Measurements from ENCODE around the gene MYL3. TPM values are rescaled to one million over a fixed set of nuclear protein-coding genes. Genes with fewer than 3 reads are reported as not detected.

MYL3 gene
- total RNA-seq, 2 experiments from 2014 or later: not detected

DNA sequence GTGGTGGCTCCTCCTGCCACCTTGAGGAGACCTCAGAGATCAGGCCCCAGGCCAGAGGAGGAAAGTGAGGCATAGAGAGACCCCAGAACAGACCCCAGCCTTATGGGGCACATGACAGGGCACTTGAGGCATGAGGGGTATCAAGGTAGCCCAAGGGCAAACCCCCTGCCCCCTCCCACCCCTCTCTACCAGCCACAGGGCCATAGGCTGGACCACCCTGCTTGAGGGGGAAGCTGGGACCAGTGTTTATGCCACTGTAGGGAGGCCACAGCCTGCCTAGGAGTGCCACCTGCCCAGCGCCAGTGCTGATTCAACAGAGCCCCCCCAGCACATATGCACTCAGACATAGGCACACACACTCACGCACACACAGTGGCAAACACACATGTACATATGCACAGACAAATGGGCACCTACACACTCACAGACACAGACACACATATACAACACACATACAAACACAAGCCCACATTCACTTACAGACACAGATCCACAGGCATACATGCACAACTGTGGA is 10.3 kb downstream of the MYL3 start:
- H3K9me3 Mint-ChIP-seq (ENCODE audit: low read depth): no peaks in the 10 kb centered on the region
- peaks cover 1% of the 10 kb centered on the region for H3K27me3 Mint-ChIP-seq
- CTCF ChIA-PET: no interaction called here
- intact Hi-C loops (cut with DNase I, micrococcal nuclease): no loop called here
- DNase-seq: peak; percentile 3
- POLR2A ChIA-PET: no interaction called here
- H3K4me3 Mint-ChIP-seq: no peak overlapping the region
- ATAC-seq: no peak
- H3K27ac Mint-ChIP-seq: no peak overlapping the region
- no peaks in the 10 kb centered on the region for H3K36me3 Mint-ChIP-seq (ENCODE audit: low read depth)
- no peaks in the 10 kb centered on the region for H3K4me1 Mint-ChIP-seq

DNA sequence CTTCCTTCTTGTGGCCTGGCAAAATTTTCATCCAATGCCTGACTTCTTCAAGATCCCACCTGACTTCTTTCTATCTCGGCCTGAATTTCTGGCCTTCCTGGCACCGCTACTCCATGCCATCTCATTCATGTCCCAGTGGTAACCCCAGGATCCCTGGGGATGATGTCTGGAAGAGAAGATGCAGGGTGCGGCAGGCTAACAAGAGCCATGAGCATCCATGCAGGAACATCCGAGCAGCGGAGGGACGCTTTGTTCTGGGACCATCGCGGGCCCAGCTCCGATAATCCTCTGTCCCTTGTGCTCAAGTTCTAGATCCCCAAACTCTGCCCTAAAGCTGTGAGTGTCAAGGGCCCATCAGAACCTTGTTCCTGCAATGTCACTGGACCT is 10.9 kb downstream of the MYL3 start:
- ChIA-PET CTCF (no interaction called here), POLR2A (no interaction called here)
- Mint-ChIP-seq H3K36me3 (ENCODE audit: low read depth) (no peaks in the 10 kb centered on the region), H3K4me3 (no peak overlapping the region), H3K4me1 (no peaks in the 10 kb centered on the region), H3K9me3 (ENCODE audit: low read depth) (no peaks in the 10 kb centered on the region), H3K27ac (no peak overlapping the region), H3K27me3 (no peaks in the 10 kb centered on the region)
- DNase-seq: peak; percentile 1
- intact Hi-C loops (cut with DNase I, micrococcal nuclease): no loop called here
- ATAC-seq: no peak

DNA sequence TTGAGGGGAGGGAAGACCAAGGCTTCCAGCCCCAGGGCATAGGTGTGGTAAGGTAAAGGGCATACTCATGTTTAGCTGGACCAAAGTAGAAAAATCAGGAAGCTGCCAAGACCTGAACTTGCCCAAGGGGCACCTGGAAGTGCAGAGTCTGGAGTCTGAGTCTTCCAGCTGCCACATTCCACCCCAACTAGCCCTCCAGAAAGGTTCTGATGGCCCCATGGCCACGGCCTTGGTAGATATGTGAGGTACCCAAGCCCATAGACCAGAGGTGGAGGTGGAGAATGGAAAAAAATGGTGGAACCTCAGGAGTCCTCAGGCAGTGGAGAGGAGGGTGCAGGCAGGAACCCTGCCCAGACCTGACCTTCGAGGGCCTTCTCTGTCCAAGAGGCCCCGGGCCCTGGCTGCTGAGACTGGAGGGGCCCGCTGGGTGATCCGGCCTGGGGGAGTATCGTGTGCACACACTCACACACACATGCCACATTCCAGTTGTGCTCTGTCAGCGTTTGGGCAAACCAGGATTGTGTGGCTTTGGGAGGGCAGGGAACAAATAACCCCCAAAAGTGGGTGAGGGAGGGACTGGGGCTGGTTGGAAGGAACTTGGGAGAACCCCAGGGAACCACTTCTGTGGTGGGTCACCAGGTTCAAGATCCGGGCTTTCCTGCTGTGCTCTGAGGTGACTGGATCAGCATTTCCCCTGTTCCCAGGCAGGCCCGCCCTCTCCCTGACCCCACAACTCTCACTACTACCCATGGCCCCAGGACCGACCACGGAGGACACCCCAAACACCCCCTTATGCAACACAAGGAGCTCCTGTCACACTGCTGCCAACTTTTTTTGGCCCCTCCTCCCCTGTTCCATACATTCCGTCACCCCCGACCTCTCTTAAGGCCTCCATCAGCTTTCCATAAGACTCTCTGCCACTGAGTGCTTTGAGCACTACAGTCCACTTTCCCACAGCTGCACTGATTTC is 11.6 kb downstream of the MYL3 start:
- H3K27me3 Mint-ChIP-seq: no peaks in the 10 kb centered on the region
- no peak overlapping the region for H3K4me3 Mint-ChIP-seq
- DNase-seq: peak; percentile 3
- ChIA-PET CTCF (interaction anchor here (0.6 to 1.5 kb wide), 5 partner anchors 8 to 148 kb away, joined by 3 to 6 read pairs (median 4); no protein-coding TSS in a partner anchor), POLR2A (interaction anchor here (0.6 kb wide), 1 partner anchor 62 kb away, joined by 8 read pairs; no protein-coding TSS in a partner anchor)
- H3K27ac Mint-ChIP-seq: no peak overlapping the region
- ATAC-seq: no peak
- no peaks in the 10 kb centered on the region for H3K36me3 Mint-ChIP-seq (ENCODE audit: low read depth)
- H3K9me3 Mint-ChIP-seq (ENCODE audit: low read depth): no peaks in the 10 kb centered on the region
- intact Hi-C loops (cut with DNase I, micrococcal nuclease): no loop called here
- no peaks in the 10 kb centered on the region for H3K4me1 Mint-ChIP-seq

DNA sequence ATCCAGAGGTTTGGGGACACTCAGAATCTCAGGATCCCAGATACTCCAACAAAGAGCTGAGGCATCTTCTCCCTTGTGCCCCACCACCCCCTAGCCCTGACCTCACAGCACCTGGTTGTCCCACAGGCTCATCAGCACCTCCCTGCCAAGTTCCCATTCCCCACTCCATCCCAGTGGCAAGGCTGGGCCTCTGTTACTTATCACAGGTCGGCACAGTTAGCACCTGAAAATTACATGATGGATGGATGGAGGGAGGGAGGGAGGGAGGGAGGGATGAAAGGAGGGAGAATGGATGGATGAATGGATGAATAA is 12.8 kb downstream of the MYL3 start:
- ChIA-PET CTCF (interaction anchor here (0.6 to 1.5 kb wide), 8 partner anchors 8 to 764 kb away, joined by 3 to 6 read pairs (median 3); no protein-coding TSS in a partner anchor), POLR2A (no interaction called here)
- intact Hi-C loops (cut with DNase I, micrococcal nuclease): no loop called here
- Mint-ChIP-seq H3K9me3 (ENCODE audit: low read depth) (no peaks in the 10 kb centered on the region), H3K27me3 (no peaks in the 10 kb centered on the region), H3K4me3 (no peak overlapping the region), H3K4me1 (peaks cover 6% of the 10 kb centered on the region), H3K27ac (no peak overlapping the region), H3K36me3 (ENCODE audit: low read depth) (no peaks in the 10 kb centered on the region)
- DNase-seq (no peak), ATAC-seq (no peak)

DNA sequence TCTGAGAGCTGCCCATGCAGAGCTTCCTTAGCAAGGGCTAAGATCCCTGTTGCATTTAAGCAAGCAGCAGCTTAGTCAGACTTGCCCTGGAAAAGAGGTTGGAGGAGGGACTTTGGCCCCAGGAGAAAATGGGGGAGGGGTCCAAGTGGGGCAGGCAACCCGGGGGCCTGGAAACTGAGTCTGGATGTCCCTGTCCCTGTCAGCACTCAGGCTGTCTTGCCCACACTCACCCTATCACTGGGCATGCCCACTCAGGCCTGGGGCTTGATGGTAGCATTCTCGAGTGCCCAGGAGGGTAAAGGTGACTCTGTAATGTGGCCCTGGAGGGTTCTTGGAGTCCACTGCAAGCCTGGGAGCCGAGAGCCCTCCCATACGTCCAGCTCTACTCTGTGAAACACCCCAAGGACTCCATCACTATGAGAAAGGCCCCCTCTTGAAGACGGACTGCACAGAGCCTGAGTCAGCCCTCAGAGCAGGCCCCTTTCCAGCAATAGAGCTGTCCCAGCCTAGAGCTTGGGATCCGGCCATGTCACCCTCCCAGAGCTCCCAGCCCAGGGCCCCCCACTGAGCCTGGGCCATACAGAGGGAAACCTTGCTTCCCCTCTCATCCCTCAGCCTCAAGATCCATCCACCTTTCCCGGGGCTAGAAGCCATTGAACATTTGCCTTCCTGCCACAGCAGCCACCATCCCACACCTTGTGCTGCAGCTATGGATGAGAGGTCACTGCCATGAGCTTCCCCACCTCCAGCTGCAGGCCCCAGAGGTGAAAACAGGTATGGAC is 13.4 kb downstream of the MYL3 start:
- H3K27ac Mint-ChIP-seq: no peak overlapping the region
- DNase-seq (no peak), ATAC-seq (no peak)
- ChIA-PET POLR2A (no interaction called here), CTCF (interaction anchor here (0.6 to 1.5 kb wide), 6 partner anchors 8 to 764 kb away, joined by 3 to 4 read pairs (median 3); no protein-coding TSS in a partner anchor)
- H3K36me3 Mint-ChIP-seq (ENCODE audit: low read depth): no peaks in the 10 kb centered on the region
- H3K4me3 Mint-ChIP-seq: no peak overlapping the region
- intact Hi-C loops (cut with DNase I, micrococcal nuclease): loop anchor here (2.0 to 10.0 kb wide), 3 partner anchors 59 to 522 kb away; partner anchors contain the start of gene TMIE (in 1 of the 2)
- peaks cover 9% of the 10 kb centered on the region for H3K4me1 Mint-ChIP-seq
- no peaks in the 10 kb centered on the region for H3K27me3 Mint-ChIP-seq
- H3K9me3 Mint-ChIP-seq (ENCODE audit: low read depth): no peaks in the 10 kb centered on the region

DNA sequence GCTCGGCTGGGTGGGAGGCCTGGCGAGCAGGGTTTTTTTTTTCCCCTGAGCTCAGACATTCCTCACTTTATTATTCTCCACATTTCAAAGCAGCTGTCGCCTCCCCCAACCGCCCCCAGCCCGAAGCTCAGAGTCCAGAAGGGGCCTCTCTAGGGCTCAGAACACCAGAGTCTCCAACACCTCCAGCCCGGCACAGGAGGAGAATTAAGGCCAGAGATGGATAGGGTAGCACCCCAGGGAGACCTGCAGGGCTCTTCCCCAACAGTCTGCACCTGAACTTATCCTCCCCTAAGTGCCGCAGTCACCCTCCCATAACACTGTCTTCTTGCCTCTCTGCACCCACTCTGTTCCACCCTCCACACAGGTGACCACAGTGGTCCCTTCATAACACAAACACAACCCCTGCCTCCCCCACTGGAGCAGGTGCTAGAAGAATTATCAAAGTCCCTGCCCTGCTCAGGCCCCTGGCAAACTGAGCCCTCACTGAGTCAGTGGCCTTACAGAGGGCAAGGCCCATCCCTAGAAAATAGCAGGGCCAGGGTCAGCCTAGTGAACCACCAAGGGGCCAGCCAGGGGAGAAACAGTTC is 14.1 kb downstream of the MYL3 start:
- intact Hi-C loops (cut with DNase I, micrococcal nuclease): loop anchor here (2.0 to 10.0 kb wide), 3 partner anchors 60 to 523 kb away; partner anchors contain the start of gene TMIE (in 1 of the 2)
- POLR2A ChIA-PET: no interaction called here

DNA sequence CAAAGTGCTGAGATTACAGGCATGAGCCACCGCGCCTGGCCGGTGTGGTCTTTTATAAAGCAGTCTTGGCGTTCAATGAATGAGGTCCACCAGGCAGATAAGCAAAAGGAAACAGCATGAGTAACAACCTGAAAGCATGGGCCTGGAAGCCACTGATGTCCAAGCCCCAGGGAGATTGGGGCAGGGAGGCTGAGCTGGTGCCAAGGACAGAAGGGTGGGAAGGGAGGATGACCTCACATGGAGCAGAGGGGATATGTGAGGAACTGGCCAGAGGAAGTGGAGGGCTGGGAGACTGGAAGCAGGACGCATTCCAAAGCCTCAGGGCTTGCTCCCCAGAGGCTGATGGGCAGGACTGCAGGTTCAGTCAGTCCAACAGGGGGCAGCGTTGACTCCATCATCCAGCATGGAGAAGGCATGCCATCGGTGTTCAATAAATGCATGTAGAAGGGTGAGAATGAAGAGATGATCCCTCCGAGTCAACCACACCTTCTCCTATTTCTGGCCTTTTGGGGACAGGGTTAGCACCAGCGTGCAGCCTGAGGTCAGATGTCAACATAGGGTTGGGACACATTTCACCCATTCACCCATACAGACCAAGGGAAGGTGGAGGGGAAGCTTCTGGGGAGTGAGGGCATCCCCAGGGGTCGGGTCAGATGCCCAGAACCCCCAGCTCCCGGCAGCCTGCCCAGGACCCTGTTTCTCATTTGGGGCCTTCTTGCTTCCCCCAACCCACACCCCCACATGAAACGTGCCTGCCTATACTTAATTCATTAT is 14.8 kb downstream of the MYL3 start:
- CTCF ChIA-PET: interaction anchor here (0.6 to 1.3 kb wide), 7 partner anchors 14 to 249 kb away, joined by 3 to 4 read pairs (median 4); no protein-coding TSS in a partner anchor
- POLR2A ChIA-PET: no interaction called here
- no peak overlapping the region for H3K27ac Mint-ChIP-seq
- intact Hi-C loops (cut with DNase I, micrococcal nuclease): loop anchor here (2.0 to 10.0 kb wide), 3 partner anchors 60 to 524 kb away; partner anchors contain the start of gene TMIE (in 1 of the 2)
- H3K4me3 Mint-ChIP-seq: no peak overlapping the region
- no peaks in the 10 kb centered on the region for H3K9me3 Mint-ChIP-seq (ENCODE audit: low read depth)
- no peaks in the 10 kb centered on the region for H3K27me3 Mint-ChIP-seq
- DNase-seq (peak; percentile 74), ATAC-seq (no peak)
- H3K36me3 Mint-ChIP-seq (ENCODE audit: low read depth): no peaks in the 10 kb centered on the region
- H3K4me1 Mint-ChIP-seq: peaks cover 9% of the 10 kb centered on the region

More for the DNA sequence above, 14.1 kb downstream of the MYL3 start:
- H3K27me3 Mint-ChIP-seq: no peaks in the 10 kb centered on the region
- DNase-seq (peak; percentile 1), ATAC-seq (no peak)
- no peak overlapping the region for H3K27ac Mint-ChIP-seq
- H3K4me3 Mint-ChIP-seq: no peak overlapping the region
- CTCF ChIA-PET: interaction anchor here (0.6 to 1.0 kb wide), 3 partner anchors 17 to 250 kb away, joined by 3 to 4 read pairs (median 3); no protein-coding TSS in a partner anchor
- no peaks in the 10 kb centered on the region for H3K36me3 Mint-ChIP-seq (ENCODE audit: low read depth)
- peaks cover 9% of the 10 kb centered on the region for H3K4me1 Mint-ChIP-seq
- H3K9me3 Mint-ChIP-seq (ENCODE audit: low read depth): no peaks in the 10 kb centered on the region

DNA sequence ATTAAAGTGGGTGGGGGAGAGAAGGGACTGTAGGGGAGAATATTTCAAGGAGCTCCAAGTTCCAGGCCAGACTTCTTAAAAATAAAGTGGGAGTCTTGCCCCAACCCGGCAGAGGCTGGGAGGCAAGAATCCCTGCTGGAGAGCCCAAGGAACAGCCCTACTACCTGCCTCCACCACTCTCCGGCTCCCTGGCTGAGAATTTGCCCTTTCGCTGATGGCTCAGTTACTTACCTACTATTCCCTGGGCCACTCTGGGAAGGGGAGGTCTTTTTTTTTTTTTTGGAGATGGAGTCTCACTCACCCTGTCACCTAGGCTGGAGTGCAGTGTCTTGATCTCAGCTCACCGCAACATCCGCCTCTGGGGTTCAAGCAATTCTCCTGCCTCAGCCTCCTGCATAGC is 15.5 kb downstream of the MYL3 start:
- no peaks in the 10 kb centered on the region for H3K27me3 Mint-ChIP-seq
- CTCF ChIA-PET: interaction anchor here (0.7 to 1.4 kb wide), 9 partner anchors 15 to 777 kb away, joined by 3 to 5 read pairs (median 4); no protein-coding TSS in a partner anchor
- ATAC-seq: no peak
- no peaks in the 10 kb centered on the region for H3K9me3 Mint-ChIP-seq (ENCODE audit: low read depth)
- DNase-seq: no peak
- H3K4me3 Mint-ChIP-seq: no peak overlapping the region
- peaks cover 9% of the 10 kb centered on the region for H3K4me1 Mint-ChIP-seq
- no peak overlapping the region for H3K27ac Mint-ChIP-seq
- POLR2A ChIA-PET: interaction anchor here (0.6 kb wide), 1 partner anchor 133 kb away, joined by 3 read pairs; no protein-coding TSS in a partner anchor
- intact Hi-C loops (cut with DNase I, micrococcal nuclease): loop anchor here (2.0 to 10.0 kb wide), 4 partner anchors 61 to 525 kb away; partner anchors contain the start of gene TMIE (in 1 of the 2)
- no peaks in the 10 kb centered on the region for H3K36me3 Mint-ChIP-seq (ENCODE audit: low read depth)

DNA sequence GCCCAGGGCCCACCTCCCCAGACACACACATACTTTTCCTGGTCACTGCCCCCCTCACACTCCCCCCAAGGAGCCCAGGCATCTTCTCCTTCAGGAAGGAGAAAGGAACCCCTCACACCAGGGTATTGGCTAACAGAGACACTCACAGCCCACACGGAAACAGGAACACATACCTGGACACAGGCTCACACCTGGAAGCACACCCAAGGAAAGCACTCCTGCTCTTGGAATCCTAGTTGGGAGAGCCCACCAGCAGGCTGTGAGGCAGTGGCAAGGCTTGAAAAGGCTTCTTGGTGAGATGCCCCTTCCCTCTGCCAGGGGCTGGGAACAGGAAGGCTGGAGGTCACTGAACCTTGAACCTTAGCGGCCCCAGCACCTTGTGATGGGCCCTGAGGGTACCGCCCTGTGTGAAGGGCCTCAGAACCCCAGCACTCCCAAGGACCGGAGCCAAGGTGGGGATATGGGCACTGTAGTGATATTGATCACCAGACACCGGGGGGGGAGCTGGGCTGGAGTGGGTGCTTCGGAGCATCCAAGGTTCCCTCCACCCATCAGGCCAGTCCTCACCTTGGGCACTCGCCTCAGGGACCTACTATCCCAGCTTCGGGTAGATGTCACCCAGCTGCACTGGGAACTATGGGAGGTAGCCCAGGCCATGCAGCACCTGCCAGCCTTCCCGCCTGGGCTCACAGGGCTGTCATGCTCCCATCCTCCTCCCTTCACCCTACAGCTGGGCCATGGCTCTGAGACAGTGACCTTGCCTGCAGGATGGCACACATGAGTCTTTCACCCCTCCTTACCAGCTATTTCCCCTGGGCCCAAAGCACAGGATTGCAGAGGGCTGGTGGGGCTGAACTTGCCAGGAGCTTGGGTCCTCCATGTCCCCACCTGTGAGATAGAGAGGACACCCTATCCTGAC is 16.4 kb downstream of the MYL3 start:
- Mint-ChIP-seq H3K9me3 (ENCODE audit: low read depth) (no peaks in the 10 kb centered on the region), H3K27me3 (no peaks in the 10 kb centered on the region), H3K4me1 (peaks cover 9% of the 10 kb centered on the region), H3K27ac (no peak overlapping the region), H3K36me3 (ENCODE audit: low read depth) (no peaks in the 10 kb centered on the region), H3K4me3 (peak overlapping the region; percentile 38)
- ATAC-seq (no peak), DNase-seq (no peak)
- ChIA-PET CTCF (interaction anchor here (0.6 to 1.4 kb wide), 10 partner anchors 15 to 778 kb away, joined by 3 to 5 read pairs (median 4); no protein-coding TSS in a partner anchor), POLR2A (interaction anchor here (0.6 to 0.7 kb wide), 2 partner anchors 133 to 1005 kb away, joined by 3 read pairs; no protein-coding TSS in a partner anchor)
- intact Hi-C loops (cut with DNase I, micrococcal nuclease): loop anchor here (1.0 to 10.0 kb wide), 5 partner anchors 35 to 525 kb away; partner anchors contain the start of gene TMIE (in 1 of the 2)
